Measurements from ENCODE around the gene SIRPA.

SIRPA gene

DNA sequence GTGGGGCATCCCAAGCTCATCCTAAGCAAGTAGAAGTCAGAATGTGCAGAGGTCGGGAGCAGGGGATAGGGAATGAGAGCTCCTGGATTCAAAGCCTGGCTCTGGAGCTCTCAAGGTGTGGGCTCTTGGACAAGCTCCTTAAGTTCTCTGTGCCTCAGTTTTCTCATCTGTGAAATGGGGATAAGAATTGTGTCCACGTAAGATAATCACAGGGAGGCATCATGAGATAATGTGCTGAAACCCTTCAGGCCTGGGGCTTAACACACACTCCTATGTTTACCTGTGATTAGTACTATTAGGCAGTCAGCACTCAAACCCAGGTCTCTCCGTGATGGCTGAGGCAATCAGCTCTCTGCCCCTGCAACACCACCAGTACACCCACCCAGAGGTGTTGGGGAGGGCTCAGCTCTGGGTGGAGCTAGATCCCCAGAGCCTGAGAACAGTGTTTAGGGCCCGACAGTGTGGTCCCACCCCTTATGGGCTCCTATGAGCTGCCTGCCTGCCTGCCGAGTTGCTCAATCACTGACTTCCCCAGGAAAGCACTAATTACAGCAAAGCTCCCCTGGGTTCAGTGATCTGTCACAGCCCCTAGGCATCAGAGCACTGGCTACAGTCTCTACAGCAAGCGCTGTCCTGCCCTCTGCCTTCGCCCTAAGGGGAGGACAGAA is 6.3 kb upstream of the SIRPA start:
- peak; percentile 32 for DNase-seq (ENCODE audit: low spot score)

GRCh38 chr20:1890469-1891262 is 4.5 kb upstream of the SIRPA start:
- no peak for DNase-seq (ENCODE audit: low spot score)

DNA sequence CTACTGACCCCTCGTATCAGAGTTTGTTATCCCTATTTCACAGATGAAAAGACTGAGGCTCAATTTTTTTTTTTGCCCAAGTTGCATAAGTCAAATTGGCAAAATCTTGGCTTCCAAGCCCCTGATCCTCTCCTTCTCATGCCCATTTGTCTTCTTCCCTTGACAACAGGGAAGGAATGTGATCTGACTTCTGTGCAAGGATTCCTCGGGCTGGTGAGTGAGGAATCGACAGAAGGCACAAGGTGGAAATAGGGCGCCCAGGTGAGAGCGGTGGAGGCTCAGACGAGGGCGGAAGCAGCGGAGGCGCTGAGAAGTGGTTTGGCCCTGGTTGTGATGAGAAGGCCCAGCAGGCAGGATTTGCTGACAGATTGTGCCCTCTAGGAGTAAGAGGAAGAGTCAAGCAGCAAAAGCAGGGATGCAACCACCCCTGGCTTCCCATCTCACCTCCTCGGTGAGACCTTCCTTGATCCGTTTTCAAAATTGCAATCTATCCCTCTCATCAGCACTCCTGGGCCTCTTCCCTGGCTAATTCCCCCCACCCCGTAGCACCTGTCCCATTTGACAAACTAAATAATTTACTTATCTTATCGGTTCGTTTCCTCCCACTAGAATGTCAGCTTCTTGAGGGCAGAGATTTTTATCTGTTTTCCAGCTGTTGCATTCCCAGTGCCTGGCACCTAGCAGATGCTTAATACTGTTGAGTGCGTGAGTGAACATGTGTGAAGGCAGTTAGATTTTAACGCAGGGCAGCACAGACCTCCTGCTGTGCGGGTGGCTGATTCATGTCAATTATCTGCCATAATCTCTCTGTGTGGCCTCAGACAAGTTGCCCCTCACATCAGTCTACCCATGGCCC is 3.7 kb upstream of the SIRPA start:
- DNase-seq (ENCODE audit: low spot score), result no peak

DNA sequence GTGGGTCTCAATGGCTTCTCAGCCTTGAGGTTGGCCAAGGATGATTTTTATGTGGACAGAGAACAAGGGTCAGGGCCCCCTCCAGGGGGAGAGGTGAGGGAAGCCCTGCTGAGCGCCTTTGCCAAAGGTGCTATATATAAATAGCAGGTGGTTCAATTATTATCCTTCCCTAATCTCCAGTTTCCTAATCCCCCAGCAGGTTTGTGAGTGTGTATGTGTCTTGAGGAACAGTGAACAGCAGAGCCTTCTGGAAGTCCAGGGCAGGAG is 3.2 kb upstream of the SIRPA start:
- no peak for DNase-seq (ENCODE audit: low spot score)

DNA sequence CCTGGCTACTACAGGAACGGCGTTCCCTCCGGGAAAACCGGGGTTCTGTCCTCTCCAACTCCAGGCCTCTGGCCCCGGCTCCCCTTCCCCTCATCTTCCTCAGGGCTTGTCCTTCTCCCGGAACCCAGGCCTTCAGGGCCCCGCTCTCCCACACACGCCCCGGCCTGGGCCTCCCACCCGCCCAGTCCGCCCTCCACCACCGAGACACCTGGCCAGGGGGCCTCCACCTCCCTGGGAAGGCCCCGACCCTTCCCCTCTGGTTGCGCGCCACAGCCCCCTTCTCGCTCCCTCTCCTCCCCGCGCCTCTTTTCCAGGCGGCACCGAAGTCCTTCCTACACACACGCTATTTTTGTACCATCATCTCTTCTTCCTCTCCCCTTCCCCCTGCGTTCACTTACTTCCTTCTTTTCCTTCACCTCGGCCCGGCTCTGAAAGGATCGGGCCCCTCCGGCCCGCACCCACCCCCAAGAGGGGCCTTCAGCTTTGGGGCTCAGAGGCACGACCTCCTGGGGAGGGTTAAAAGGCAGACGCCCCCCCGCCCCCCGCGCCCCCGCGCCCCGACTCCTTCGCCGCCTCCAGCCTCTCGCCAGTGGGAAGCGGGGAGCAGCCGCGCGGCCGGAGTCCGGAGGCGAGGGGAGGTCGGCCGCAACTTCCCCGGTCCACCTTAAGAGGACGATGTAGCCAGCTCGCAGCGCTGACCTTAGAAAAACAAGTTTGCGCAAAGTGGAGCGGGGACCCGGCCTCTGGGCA is 1.3 kb upstream of the SIRPA start:
- DNase-seq (ENCODE audit: low spot score), result peak; percentile 25

- peak; percentile 66 for DNase-seq (ENCODE audit: low spot score)
These were observed 696 bp upstream of the SIRPA start for GRCh38 chr20:1894471-1894950.

GRCh38 chr20:1895674-1896483 is 672 bp downstream of the SIRPA start:
- DNase-seq (ENCODE audit: low spot score), result peak; percentile 60

GRCh38 chr20:1896484-1897258 is 1.5 kb downstream of the SIRPA start:
- DNase-seq (ENCODE audit: low spot score), result no peak

DNA sequence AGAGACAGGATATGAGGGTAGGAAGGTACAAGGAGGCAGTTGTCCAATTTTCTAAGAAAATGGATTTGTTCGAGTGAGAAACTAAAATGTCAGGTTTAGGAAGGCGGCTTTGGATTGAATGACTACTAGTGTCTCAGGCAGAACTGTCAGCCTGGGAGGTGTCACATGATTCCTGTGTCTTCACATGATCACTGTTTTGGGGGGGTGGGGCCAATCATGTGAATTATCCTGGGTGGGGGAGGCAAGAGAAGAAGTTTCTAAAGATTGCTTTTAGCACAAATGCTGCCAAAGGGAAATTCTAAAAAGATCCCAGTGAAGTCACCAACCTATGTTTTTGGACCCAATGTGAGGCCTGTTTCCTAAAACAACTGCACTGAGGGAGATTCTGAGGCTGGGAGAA is 2.3 kb downstream of the SIRPA start:
- no peak for DNase-seq (ENCODE audit: low spot score)

GRCh38 chr20:1897965-1898464 is 2.8 kb downstream of the SIRPA start:
- no peak for DNase-seq (ENCODE audit: low spot score)

GRCh38 chr20:1898482-1899240 is 3.5 kb downstream of the SIRPA start:
- no peak for DNase-seq (ENCODE audit: low spot score)

GRCh38 chr20:1899241-1899525 is 4.0 kb downstream of the SIRPA start:
- no peak for DNase-seq (ENCODE audit: low spot score)

DNA sequence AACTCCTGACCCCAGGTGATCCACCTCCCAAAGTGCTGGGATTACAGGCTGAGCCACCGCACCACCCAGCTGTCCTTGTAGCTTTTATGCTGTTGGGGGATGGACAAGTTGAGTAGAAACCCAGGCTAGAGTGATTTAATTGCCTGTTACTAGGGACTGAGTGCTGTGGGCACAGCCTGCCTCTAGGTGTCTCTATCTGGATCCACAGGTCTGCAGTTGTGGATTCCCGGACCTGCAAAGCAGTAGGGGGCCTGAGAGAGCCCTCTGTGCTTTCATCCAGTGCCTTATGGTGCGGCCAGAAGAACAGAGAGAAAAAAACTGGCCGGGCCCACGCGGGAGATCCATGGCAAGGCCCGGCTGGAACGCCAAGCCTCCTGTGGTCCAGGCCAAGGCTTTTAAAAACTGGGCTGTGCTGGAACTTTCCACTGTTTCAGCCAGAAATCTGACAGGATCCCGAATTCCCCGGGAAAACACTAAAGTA is 5.2 kb downstream of the SIRPA start:
- DNase-seq (ENCODE audit: low spot score), result peak; percentile 88

- no peak for DNase-seq (ENCODE audit: low spot score)
These were observed 6.5 kb downstream of the SIRPA start for GRCh38 chr20:1901704-1902103.

DNA sequence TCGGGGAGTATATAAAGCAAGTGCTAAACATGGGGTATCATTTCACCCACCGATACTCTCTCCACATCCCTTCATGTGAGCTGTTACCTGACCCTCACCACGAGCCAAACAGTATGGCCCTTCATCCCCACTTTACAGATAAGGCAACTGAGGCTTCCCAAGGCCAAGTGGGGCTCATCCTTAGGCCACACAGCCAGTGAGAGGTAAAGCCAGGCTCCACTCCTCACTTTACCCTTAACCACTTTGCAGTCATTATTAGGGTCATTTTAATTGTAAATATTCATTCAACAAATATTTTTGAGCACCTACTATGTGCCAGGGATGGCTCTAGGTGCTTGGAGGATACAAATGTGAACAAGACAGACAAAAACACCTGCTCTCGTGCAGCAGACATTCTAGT is 7.0 kb downstream of the SIRPA start:
- DNase-seq (ENCODE audit: low spot score), result no peak

- DNase-seq (ENCODE audit: low spot score), result no peak
These were observed 8.9 kb downstream of the SIRPA start for GRCh38 chr20:1904135-1904534.

DNA sequence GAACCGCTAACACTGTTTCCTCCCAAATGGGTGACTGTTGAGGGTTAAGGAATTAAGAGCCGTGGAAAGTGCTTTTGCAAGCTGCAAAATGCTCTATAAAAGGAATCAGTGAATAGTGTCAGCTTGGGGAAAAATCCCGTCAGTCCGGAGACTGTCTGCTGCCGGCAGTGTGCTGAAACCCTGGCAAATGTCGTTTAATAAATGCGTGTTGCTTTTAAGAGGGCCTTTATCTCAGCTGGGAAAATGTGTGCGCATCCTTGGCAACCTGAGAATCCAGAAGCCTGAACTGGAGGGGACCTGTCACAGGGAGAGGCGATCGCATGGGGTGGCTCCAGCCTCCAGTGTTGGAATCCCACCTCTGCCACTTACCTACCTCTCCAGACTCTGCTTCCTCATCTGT is 9.8 kb downstream of the SIRPA start:
- DNase-seq (ENCODE audit: low spot score), result no peak

DNA sequence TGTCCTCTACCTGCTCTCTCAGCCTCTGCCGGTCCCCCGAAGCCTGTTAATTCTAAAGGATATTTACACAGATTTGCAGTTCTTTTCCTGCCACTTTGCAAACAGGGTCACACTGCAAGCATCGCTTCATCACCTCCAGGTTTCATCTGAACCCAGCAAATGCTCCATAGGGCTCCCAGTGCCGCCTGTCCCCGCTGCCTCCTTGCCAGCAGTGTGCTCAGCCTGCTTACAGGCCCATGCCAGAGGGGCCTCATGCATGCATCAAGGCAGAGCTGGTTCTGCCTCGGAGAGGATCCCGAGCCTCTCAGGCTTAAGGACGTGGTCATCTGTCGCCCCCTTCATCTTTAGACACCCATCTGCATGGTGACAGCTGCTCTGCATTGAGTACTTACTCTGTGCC is 10.5 kb downstream of the SIRPA start:
- no peak for DNase-seq (ENCODE audit: low spot score)

- peak; percentile 44 for DNase-seq (ENCODE audit: low spot score)
These were observed 11.3 kb downstream of the SIRPA start for GRCh38 chr20:1906361-1907051.

Measured in kidney tubule cell (primary cell).